GM21723 (cell line): ENCODE results near the gene ARHGAP6.
"Not testable (repeated sequence)": the region's sequence is repeated elsewhere in the genome, so short reads cannot be mapped to it uniquely, and the experiment has no call there.

ENCODE experiments used
- ATAC-seq: cut with Tn5 transposase; IDR thresholded peaks from one replicate; pipeline ENCODE4 v1.9.1; 2021; ENCODE audit warnings: mild to moderate bottlenecking, moderate library complexity; ENCODE audit not compliant: unreplicated experiment

Gene ARHGAP6

GRCh38 chrX:11647138-11647537 lies 18.6 kb downstream of the ARHGAP6 start:
- no peak for ATAC-seq

- no peak for ATAC-seq
Measured at GRCh38 chrX:11641349-11642065, 24.2 kb downstream of the ARHGAP6 start.

GRCh38 chrX:11640089-11640488 lies 25.6 kb downstream of the ARHGAP6 start:
- ATAC-seq: no peak

GRCh38 chrX:11632732-11633131 lies 33.0 kb downstream of the ARHGAP6 start:
- no peak for ATAC-seq

GRCh38 chrX:11629593-11630211 lies 36.0 kb downstream of the ARHGAP6 start:
- ATAC-seq: peak; percentile 81

- no peak for ATAC-seq
Measured at GRCh38 chrX:11628399-11628798, 37.3 kb downstream of the ARHGAP6 start.

- ATAC-seq: no peak
Measured at GRCh38 chrX:11626351-11626750, 39.4 kb downstream of the ARHGAP6 start.

GRCh38 chrX:11619441-11619840 lies 46.3 kb downstream of the ARHGAP6 start:
- no peak for ATAC-seq

- ATAC-seq: not testable (repeated sequence)
Measured at GRCh38 chrX:11614253-11614652, 51.5 kb downstream of the ARHGAP6 start.

GRCh38 chrX:11611965-11612364 lies 53.8 kb downstream of the ARHGAP6 start:
- peak; percentile 65 for ATAC-seq

- no peak for ATAC-seq
Measured at GRCh38 chrX:11611161-11611560, 54.6 kb downstream of the ARHGAP6 start.

- peak; percentile 62 for ATAC-seq
Measured at GRCh38 chrX:11609109-11609508, 56.6 kb downstream of the ARHGAP6 start.

- no peak for ATAC-seq
Measured at GRCh38 chrX:11606408-11606807, 59.3 kb downstream of the ARHGAP6 start.

GRCh38 chrX:11600578-11600977 lies 65.1 kb downstream of the ARHGAP6 start:
- no peak for ATAC-seq

GRCh38 chrX:11597479-11597878 lies 68.2 kb downstream of the ARHGAP6 start:
- no peak for ATAC-seq

GRCh38 chrX:11591723-11592346 lies 73.9 kb downstream of the ARHGAP6 start:
- no peak for ATAC-seq

- no peak for ATAC-seq
Measured at GRCh38 chrX:11589641-11590040, 76.1 kb downstream of the ARHGAP6 start.

GRCh38 chrX:11588097-11588496 lies 77.6 kb downstream of the ARHGAP6 start:
- no peak for ATAC-seq

- ATAC-seq: no peak
Measured at GRCh38 chrX:11585174-11585573, 80.5 kb downstream of the ARHGAP6 start.

GRCh38 chrX:11580789-11581188 lies 84.9 kb downstream of the ARHGAP6 start:
- ATAC-seq: no peak

- ATAC-seq: no peak
Measured at GRCh38 chrX:11579636-11580600, 85.8 kb downstream of the ARHGAP6 start.
